GM12878 (cell line): ENCODE results near the gene UBE2E2. TPM values are rescaled to one million over a fixed set of nuclear protein-coding genes. Genes with fewer than 3 reads are reported as not detected.

ENCODE experiments used
- ASH2L ChIP-seq: fragments of 300-600, 200-600 bp; sonication (generic); IDR thresholded peaks from 2 replicates; pipeline ENCODE4 v1.6.1; 2017; ENCODE audit warnings: low read depth, mild to moderate bottlenecking, borderline replicate concordance
- CREB1 ChIP-seq: IDR thresholded peaks from 2 replicates; pipeline ENCODE4 v1.6.1; 2012; ENCODE audit warnings: low read depth, mild to moderate bottlenecking, inconsistent platforms
- ETV6 ChIP-seq, 2 experiments: fragments of 450-650 bp in 1 of 2; IDR thresholded peaks in 1 of 2; conservative IDR thresholded peaks in 1 of 2; 2 replicates each; pipeline ENCODE4 v1.6.1; 2014; ENCODE audit warnings: antibody characterized with exemption in 1 of 2, borderline replicate concordance in 1 of 2, low read depth in 1 of 2, mild to moderate bottlenecking in 1 of 2, moderate library complexity in 1 of 2
- HDAC2 ChIP-seq: fragments of 200-600 bp; sonication (generic); IDR thresholded peaks from 2 replicates; pipeline ENCODE4 v1.6.1; 2017
- TCF7 ChIP-seq: IDR thresholded peaks from 2 replicates; pipeline ENCODE4 v1.6.1; 2014; ENCODE audit warnings: antibody characterized with exemption, borderline replicate concordance
- polyA plus RNA-seq, 11 experiments: library from polyadenylated mRNA; depleted of rRNA in 4 of 11; unstranded in 6 of 11; stranded (reverse) in 5 of 11; fragments of >200 nt; fragmentation: Nextera tagmentation in 4 of 11; fragmentation: Illumina TruSeq in 1 of 11; extraction: Ambion mirVana in 4 of 11; extraction: Trizol in 1 of 11; gene quantifications; 1 replicate in 1 of 11; 2 replicates in 10 of 11; pipeline versions ENCODE4 v1.2.1 to v1.2.3, GENCODE V29; 2011 to 2016; ENCODE audit warnings: inconsistent platforms in 2 of 11, missing spikeins in 2 of 11, low read depth in 1 of 11
- total RNA-seq, 4 experiments: library from RNA; depleted of rRNA in 3 of 4; stranded (reverse); fragments of >200 nt in 3 of 4; fragmentation: Illumina TruSeq in 1 of 4; extraction: Trizol in 1 of 4; gene quantifications; 2 replicates each; pipeline versions ENCODE4 v1.2.1 to v1.2.3, GENCODE V29; 2013 to 2021
- TF ChIP-seq, protein P1 (sequence below): fragments of 450-650 bp; IDR thresholded peaks from 2 replicates; pipeline ENCODE4 v1.6.1; 2017; ENCODE audit warnings: mild to moderate bottlenecking, moderate library complexity
- TF ChIP-seq, protein P2 (sequence below): IDR thresholded peaks from 2 replicates; pipeline ENCODE4 v1.6.1; 2012; ENCODE audit warnings: improper control_type of control experiment, low read depth, low read length; ENCODE audit not compliant: insufficient replicate concordance
- TF ChIP-seq, protein P3 (sequence below): IDR thresholded peaks from 2 replicates; pipeline ENCODE4 v1.6.1; 2012; ENCODE audit warnings: low read length, inconsistent platforms

UBE2E2 gene
- total and polyA plus RNA-seq, 10 of the 15 experiments (the other 5 are each of a cell fraction or from before 2014, with no cell fraction given) = 8.7 to 71.0 (median 36.4) TPM

DNA sequence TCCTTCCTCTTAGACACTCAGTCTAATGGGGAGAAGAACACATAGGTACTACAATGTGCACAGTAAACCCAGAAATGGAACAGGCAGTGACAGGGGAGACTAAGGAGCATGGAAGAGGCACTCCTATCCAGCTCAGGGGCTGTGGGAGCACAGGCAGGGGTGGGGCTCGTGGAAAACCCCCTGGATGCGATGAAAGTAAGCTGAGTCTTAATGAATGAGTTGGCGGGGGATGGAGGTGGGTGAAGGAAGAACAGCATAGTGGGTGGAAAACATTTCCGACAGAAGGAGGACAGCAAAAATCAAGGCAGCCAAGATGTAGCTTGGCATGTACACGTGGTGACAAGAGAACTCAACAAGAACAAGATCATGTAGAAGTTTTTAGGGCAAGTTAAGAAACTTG lies 33.6 kb upstream of the UBE2E2 start (continued):
- TF ChIP-seq, protein P1, sequence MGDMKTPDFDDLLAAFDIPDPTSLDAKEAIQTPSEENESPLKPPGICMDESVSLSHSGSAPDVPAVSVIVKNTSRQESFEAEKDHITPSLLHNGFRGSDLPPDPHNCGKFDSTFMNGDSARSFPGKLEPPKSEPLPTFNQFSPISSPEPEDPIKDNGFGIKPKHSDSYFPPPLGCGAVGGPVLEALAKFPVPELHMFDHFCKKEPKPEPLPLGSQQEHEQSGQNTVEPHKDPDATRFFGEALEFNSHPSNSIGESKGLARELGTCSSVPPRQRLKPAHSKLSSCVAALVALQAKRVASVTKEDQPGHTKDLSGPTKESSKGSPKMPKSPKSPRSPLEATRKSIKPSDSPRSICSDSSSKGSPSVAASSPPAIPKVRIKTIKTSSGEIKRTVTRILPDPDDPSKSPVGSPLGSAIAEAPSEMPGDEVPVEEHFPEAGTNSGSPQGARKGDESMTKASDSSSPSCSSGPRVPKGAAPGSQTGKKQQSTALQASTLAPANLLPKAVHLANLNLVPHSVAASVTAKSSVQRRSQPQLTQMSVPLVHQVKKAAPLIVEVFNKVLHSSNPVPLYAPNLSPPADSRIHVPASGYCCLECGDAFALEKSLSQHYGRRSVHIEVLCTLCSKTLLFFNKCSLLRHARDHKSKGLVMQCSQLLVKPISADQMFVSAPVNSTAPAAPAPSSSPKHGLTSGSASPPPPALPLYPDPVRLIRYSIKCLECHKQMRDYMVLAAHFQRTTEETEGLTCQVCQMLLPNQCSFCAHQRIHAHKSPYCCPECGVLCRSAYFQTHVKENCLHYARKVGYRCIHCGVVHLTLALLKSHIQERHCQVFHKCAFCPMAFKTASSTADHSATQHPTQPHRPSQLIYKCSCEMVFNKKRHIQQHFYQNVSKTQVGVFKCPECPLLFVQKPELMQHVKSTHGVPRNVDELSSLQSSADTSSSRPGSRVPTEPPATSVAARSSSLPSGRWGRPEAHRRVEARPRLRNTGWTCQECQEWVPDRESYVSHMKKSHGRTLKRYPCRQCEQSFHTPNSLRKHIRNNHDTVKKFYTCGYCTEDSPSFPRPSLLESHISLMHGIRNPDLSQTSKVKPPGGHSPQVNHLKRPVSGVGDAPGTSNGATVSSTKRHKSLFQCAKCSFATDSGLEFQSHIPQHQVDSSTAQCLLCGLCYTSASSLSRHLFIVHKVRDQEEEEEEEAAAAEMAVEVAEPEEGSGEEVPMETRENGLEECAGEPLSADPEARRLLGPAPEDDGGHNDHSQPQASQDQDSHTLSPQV = no peak
- TF ChIP-seq ETV6 (conservative IDR thresholded peaks at IDR 0.05 in 1 of 2, IDR thresholded peaks at IDR 0.05 in 1 of 2; ENCODE audit: borderline replicate concordance in 1 of 2, low read depth in 1 of 2) (no peak), HDAC2 (no peak), TCF7 (no peak), CREB1 (no peak), ASH2L (no peak)
- TF ChIP-seq, protein P2, sequence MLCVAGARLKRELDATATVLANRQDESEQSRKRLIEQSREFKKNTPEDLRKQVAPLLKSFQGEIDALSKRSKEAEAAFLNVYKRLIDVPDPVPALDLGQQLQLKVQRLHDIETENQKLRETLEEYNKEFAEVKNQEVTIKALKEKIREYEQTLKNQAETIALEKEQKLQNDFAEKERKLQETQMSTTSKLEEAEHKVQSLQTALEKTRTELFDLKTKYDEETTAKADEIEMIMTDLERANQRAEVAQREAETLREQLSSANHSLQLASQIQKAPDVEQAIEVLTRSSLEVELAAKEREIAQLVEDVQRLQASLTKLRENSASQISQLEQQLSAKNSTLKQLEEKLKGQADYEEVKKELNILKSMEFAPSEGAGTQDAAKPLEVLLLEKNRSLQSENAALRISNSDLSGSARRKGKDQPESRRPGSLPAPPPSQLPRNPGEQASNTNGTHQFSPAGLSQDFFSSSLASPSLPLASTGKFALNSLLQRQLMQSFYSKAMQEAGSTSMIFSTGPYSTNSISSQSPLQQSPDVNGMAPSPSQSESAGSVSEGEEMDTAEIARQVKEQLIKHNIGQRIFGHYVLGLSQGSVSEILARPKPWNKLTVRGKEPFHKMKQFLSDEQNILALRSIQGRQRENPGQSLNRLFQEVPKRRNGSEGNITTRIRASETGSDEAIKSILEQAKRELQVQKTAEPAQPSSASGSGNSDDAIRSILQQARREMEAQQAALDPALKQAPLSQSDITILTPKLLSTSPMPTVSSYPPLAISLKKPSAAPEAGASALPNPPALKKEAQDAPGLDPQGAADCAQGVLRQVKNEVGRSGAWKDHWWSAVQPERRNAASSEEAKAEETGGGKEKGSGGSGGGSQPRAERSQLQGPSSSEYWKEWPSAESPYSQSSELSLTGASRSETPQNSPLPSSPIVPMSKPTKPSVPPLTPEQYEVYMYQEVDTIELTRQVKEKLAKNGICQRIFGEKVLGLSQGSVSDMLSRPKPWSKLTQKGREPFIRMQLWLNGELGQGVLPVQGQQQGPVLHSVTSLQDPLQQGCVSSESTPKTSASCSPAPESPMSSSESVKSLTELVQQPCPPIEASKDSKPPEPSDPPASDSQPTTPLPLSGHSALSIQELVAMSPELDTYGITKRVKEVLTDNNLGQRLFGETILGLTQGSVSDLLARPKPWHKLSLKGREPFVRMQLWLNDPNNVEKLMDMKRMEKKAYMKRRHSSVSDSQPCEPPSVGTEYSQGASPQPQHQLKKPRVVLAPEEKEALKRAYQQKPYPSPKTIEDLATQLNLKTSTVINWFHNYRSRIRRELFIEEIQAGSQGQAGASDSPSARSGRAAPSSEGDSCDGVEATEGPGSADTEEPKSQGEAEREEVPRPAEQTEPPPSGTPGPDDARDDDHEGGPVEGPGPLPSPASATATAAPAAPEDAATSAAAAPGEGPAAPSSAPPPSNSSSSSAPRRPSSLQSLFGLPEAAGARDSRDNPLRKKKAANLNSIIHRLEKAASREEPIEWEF = no peak
- TF ChIP-seq, protein P3, sequence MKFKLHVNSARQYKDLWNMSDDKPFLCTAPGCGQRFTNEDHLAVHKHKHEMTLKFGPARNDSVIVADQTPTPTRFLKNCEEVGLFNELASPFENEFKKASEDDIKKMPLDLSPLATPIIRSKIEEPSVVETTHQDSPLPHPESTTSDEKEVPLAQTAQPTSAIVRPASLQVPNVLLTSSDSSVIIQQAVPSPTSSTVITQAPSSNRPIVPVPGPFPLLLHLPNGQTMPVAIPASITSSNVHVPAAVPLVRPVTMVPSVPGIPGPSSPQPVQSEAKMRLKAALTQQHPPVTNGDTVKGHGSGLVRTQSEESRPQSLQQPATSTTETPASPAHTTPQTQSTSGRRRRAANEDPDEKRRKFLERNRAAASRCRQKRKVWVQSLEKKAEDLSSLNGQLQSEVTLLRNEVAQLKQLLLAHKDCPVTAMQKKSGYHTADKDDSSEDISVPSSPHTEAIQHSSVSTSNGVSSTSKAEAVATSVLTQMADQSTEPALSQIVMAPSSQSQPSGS = no peak
